ENCODE data around the gene LHB. TPM values are rescaled to one million over a fixed set of nuclear protein-coding genes. Genes with fewer than 3 reads are reported as not detected.
"Not testable (repeated sequence)": the region's sequence is repeated elsewhere in the genome, so short reads cannot be mapped to it uniquely, and the experiment has no call there.

Gene LHB
- total and polyA plus RNA-seq, 2 donors (not counting 3 experiments of a cell fraction or from before 2014, with no cell fraction given): 1.3 TPM; not detected in 1

- H3K4me2 ChIP-seq (ENCODE audit: insufficient read depth, low read length); dilution Hi-C loops (cut with MboI; ENCODE audit: extremely low pct_ligation_motif_present, low sequenced_read_pairs); H3K4me3 ChIP-seq (replicated peaks in 1 of 3; ENCODE audit: insufficient read depth in 1 of 3, low read depth in 1 of 3, low read length in 3 of 3); H3K27ac ChIP-seq (ENCODE audit: insufficient read depth, low read depth, low read length); H3K79me2 ChIP-seq (ENCODE audit: control insufficient read depth, insufficient read depth, low read length); intact Hi-C loops (cut with micrococcal nuclease); BruUV-seq (replicated peaks); H2AFZ ChIP-seq (ENCODE audit: low read depth, low read length); H3K9me3 ChIP-seq (replicated peaks; ENCODE audit: control insufficient read depth, insufficient read depth, low read length); H3K27me3 ChIP-seq (ENCODE audit: control insufficient read depth in 2 of 2, insufficient read depth in 2 of 2, low read length in 2 of 2); H3K4me1 ChIP-seq (ENCODE audit: control insufficient read depth, extremely low read depth, insufficient read depth, low read length); FAIRE-seq; H4K20me1 ChIP-seq (replicated peaks; ENCODE audit: control insufficient read depth, extremely low read depth, insufficient read depth, low read length); POLR2A ChIA-PET; H3K36me3 ChIP-seq (ENCODE audit: control insufficient read depth in 2 of 2, extremely low read depth in 1 of 2, insufficient read depth in 2 of 2, low read length in 2 of 2); DNase-seq (ENCODE audit: low read depth, low spot score); H3K9ac ChIP-seq (replicated peaks; ENCODE audit: extremely low read depth, insufficient read depth, low read length); H3K9me1 ChIP-seq (replicated peaks; ENCODE audit: control insufficient read depth, extremely low read depth, insufficient read depth, low read length): not testable (repeated sequence)
- CTCF ChIA-PET: interaction anchor here (1.0 kb wide), 1 partner anchor 29 kb away, joined by 3 read pairs; no protein-coding TSS in a partner anchor
Observed at GRCh38 chr19:49028686-49029085, 11.8 kb upstream of the LHB start.

DNA sequence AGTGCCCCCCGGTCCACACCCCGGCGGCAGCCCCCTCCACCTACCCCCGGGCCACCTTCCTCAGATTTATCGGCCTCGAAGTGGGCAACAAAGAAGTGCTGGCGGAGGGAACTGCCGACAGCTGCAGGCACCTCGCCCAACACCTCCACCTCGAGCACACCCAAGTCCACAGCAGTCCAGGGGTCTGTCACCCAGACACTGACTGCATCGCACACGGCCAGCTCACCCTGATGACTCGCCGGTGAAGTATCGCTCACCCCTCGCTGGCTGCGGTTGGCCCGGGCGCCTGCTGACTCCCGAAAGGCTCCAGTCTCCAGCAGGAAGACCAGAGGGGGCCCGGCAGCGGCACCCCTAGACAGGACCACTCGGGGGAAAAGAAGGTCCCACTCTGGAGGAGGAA is 8.7 kb upstream of the LHB start:
- DNase-seq (ENCODE audit: low read depth, low spot score); H3K27ac ChIP-seq (ENCODE audit: insufficient read depth, low read depth, low read length); H3K9me3 ChIP-seq (replicated peaks; ENCODE audit: control insufficient read depth, insufficient read depth, low read length); H2AFZ ChIP-seq (ENCODE audit: low read depth, low read length); H3K4me2 ChIP-seq (ENCODE audit: insufficient read depth, low read length); H3K79me2 ChIP-seq (ENCODE audit: control insufficient read depth, insufficient read depth, low read length); H3K9ac ChIP-seq (replicated peaks; ENCODE audit: extremely low read depth, insufficient read depth, low read length); H3K36me3 ChIP-seq (ENCODE audit: control insufficient read depth in 2 of 2, extremely low read depth in 1 of 2, insufficient read depth in 2 of 2, low read length in 2 of 2); H3K4me1 ChIP-seq (ENCODE audit: control insufficient read depth, extremely low read depth, insufficient read depth, low read length); H4K20me1 ChIP-seq (replicated peaks; ENCODE audit: control insufficient read depth, extremely low read depth, insufficient read depth, low read length); BruUV-seq (replicated peaks); H3K9me1 ChIP-seq (replicated peaks; ENCODE audit: control insufficient read depth, extremely low read depth, insufficient read depth, low read length); FAIRE-seq; dilution Hi-C loops (cut with MboI; ENCODE audit: extremely low pct_ligation_motif_present, low sequenced_read_pairs); intact Hi-C loops (cut with micrococcal nuclease); POLR2A ChIA-PET; H3K27me3 ChIP-seq (ENCODE audit: control insufficient read depth in 2 of 2, insufficient read depth in 2 of 2, low read length in 2 of 2); H3K4me3 ChIP-seq (replicated peaks in 1 of 3; ENCODE audit: insufficient read depth in 1 of 3, low read depth in 1 of 3, low read length in 3 of 3): not testable (repeated sequence)
- CTCF ChIA-PET: interaction anchor here (0.6 kb wide), 1 partner anchor 72 kb away, joined by 3 read pairs; no protein-coding TSS in a partner anchor

GRCh38 chr19:49025088-49025487 is 8.2 kb upstream of the LHB start:
- H3K9me1 ChIP-seq (replicated peaks; ENCODE audit: control insufficient read depth, extremely low read depth, insufficient read depth, low read length); FAIRE-seq; H3K4me2 ChIP-seq (ENCODE audit: insufficient read depth, low read length); H4K20me1 ChIP-seq (replicated peaks; ENCODE audit: control insufficient read depth, extremely low read depth, insufficient read depth, low read length); H2AFZ ChIP-seq (ENCODE audit: low read depth, low read length); H3K9ac ChIP-seq (replicated peaks; ENCODE audit: extremely low read depth, insufficient read depth, low read length); POLR2A ChIA-PET; H3K79me2 ChIP-seq (ENCODE audit: control insufficient read depth, insufficient read depth, low read length); H3K9me3 ChIP-seq (replicated peaks; ENCODE audit: control insufficient read depth, insufficient read depth, low read length); intact Hi-C loops (cut with micrococcal nuclease); dilution Hi-C loops (cut with MboI; ENCODE audit: extremely low pct_ligation_motif_present, low sequenced_read_pairs); H3K4me1 ChIP-seq (ENCODE audit: control insufficient read depth, extremely low read depth, insufficient read depth, low read length); DNase-seq (ENCODE audit: low read depth, low spot score); H3K36me3 ChIP-seq (ENCODE audit: control insufficient read depth in 2 of 2, extremely low read depth in 1 of 2, insufficient read depth in 2 of 2, low read length in 2 of 2); H3K27me3 ChIP-seq (ENCODE audit: control insufficient read depth in 2 of 2, insufficient read depth in 2 of 2, low read length in 2 of 2); H3K27ac ChIP-seq (ENCODE audit: insufficient read depth, low read depth, low read length); H3K4me3 ChIP-seq (replicated peaks in 1 of 3; ENCODE audit: insufficient read depth in 1 of 3, low read depth in 1 of 3, low read length in 3 of 3); BruUV-seq (replicated peaks): not testable (repeated sequence)
- CTCF ChIA-PET: interaction anchor here (0.6 kb wide), 1 partner anchor 73 kb away, joined by 3 read pairs; no protein-coding TSS in a partner anchor

DNA sequence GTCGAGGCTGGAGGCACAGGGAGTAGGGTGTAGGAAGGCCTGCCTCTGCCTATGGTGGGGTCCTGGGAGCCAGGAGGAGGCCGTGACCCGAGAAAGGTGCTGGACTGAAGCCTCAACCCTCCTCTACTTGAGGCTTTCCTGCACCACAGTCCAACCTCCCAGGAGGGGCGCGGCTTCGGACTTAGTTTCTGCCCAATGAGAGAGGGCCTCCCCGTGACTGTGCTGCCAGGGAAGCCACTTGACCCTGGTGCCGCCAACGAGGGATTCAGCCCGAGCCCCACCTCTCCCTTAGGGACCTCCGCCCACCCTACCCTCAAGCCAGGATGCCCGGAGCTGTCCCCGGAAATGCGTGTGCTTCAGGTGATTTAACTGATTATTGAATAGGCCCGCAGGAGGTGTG is 7.3 kb upstream of the LHB start, which contains the start of gene CGB3:
Gene CGB3, minus strand, starts transcription at position 101 of the 400 bp plus-strand sequence. CDS start 362 bp downstream, outside the sequence.
- H3K27me3 ChIP-seq (ENCODE audit: control insufficient read depth in 2 of 2, insufficient read depth in 2 of 2, low read length in 2 of 2); H3K9me3 ChIP-seq (replicated peaks; ENCODE audit: control insufficient read depth, insufficient read depth, low read length); H3K27ac ChIP-seq (ENCODE audit: insufficient read depth, low read depth, low read length); POLR2A ChIA-PET; H2AFZ ChIP-seq (ENCODE audit: low read depth, low read length); DNase-seq (ENCODE audit: low read depth, low spot score); H3K9me1 ChIP-seq (replicated peaks; ENCODE audit: control insufficient read depth, extremely low read depth, insufficient read depth, low read length); dilution Hi-C loops (cut with MboI; ENCODE audit: extremely low pct_ligation_motif_present, low sequenced_read_pairs); H3K4me3 ChIP-seq (replicated peaks in 1 of 3; ENCODE audit: insufficient read depth in 1 of 3, low read depth in 1 of 3, low read length in 3 of 3); H3K36me3 ChIP-seq (ENCODE audit: control insufficient read depth in 2 of 2, extremely low read depth in 1 of 2, insufficient read depth in 2 of 2, low read length in 2 of 2); intact Hi-C loops (cut with micrococcal nuclease); H3K4me2 ChIP-seq (ENCODE audit: insufficient read depth, low read length); CTCF ChIA-PET; H3K4me1 ChIP-seq (ENCODE audit: control insufficient read depth, extremely low read depth, insufficient read depth, low read length); H3K79me2 ChIP-seq (ENCODE audit: control insufficient read depth, insufficient read depth, low read length); BruUV-seq (replicated peaks); H4K20me1 ChIP-seq (replicated peaks; ENCODE audit: control insufficient read depth, extremely low read depth, insufficient read depth, low read length); H3K9ac ChIP-seq (replicated peaks; ENCODE audit: extremely low read depth, insufficient read depth, low read length); FAIRE-seq: not testable (repeated sequence)
